ENCODE measurements around the gene RAET1G. TPM values are rescaled to one million over a fixed set of nuclear protein-coding genes. Genes with fewer than 3 reads are reported as not detected.
"Not testable (repeated sequence)": the region's sequence is repeated elsewhere in the genome, so short reads cannot be mapped to it uniquely, and the experiment has no call there.

RAET1G gene
- total RNA-seq, 1 donor from 2014 or later, result 0.58 TPM

- DNase-seq (ENCODE audit: extremely low read depth, low read depth, low spot score), result no peak
These were observed 12.7 kb upstream of the RAET1G start for GRCh38 chr6:149935668-149936067.

GRCh38 chr6:149935246-149935645, 12.3 kb upstream of the RAET1G start:
- DNase-seq (ENCODE audit: extremely low read depth, low read depth, low spot score), result no peak

GRCh38 chr6:149934249-149935156, 11.6 kb upstream of the RAET1G start:
- peak; percentile 71 for DNase-seq (ENCODE audit: extremely low read depth, low read depth, low spot score)

- DNase-seq (ENCODE audit: extremely low read depth, low read depth, low spot score), result no peak
These were observed 10.5 kb upstream of the RAET1G start for GRCh38 chr6:149933461-149933860.

- no peak for DNase-seq (ENCODE audit: extremely low read depth, low read depth, low spot score)
These were observed 10.1 kb upstream of the RAET1G start for GRCh38 chr6:149933036-149933435.

- DNase-seq (ENCODE audit: extremely low read depth, low read depth, low spot score), result no peak
These were observed 8.6 kb upstream of the RAET1G start for GRCh38 chr6:149931501-149931900.

GRCh38 chr6:149929422-149929821, 6.5 kb upstream of the RAET1G start:
- DNase-seq (ENCODE audit: extremely low read depth, low read depth, low spot score), result no peak

GRCh38 chr6:149927025-149927424, 4.1 kb upstream of the RAET1G start:
- DNase-seq (ENCODE audit: extremely low read depth, low read depth, low spot score), result not testable (repeated sequence)

GRCh38 chr6:149925974-149926777, 3.3 kb upstream of the RAET1G start:
- peak; percentile 36 for DNase-seq (ENCODE audit: extremely low read depth, low read depth, low spot score)

- DNase-seq (ENCODE audit: extremely low read depth, low read depth, low spot score), result no peak
These were observed 2.5 kb upstream of the RAET1G start for GRCh38 chr6:149925253-149925973.

- no peak for DNase-seq (ENCODE audit: extremely low read depth, low read depth, low spot score)
These were observed 2.0 kb upstream of the RAET1G start for GRCh38 chr6:149924933-149925252.

GRCh38 chr6:149924206-149924932, 1.4 kb upstream of the RAET1G start:
- no peak for DNase-seq (ENCODE audit: extremely low read depth, low read depth, low spot score)

- no peak for DNase-seq (ENCODE audit: extremely low read depth, low read depth, low spot score)
These were observed 536 bp upstream of the RAET1G start for GRCh38 chr6:149923327-149923986.

- not testable (repeated sequence) for DNase-seq (ENCODE audit: extremely low read depth, low read depth, low spot score)
These were observed 830 bp downstream of the RAET1G start for GRCh38 chr6:149922091-149922490.

- no peak for DNase-seq (ENCODE audit: extremely low read depth, low read depth, low spot score)
These were observed 1.6 kb downstream of the RAET1G start for GRCh38 chr6:149921361-149921760.

GRCh38 chr6:149919834-149920225, 3.1 kb downstream of the RAET1G start:
- DNase-seq (ENCODE audit: extremely low read depth, low read depth, low spot score), result no peak

- not testable (repeated sequence) for DNase-seq (ENCODE audit: extremely low read depth, low read depth, low spot score)
These were observed 3.6 kb downstream of the RAET1G start for GRCh38 chr6:149919126-149919833.

GRCh38 chr6:149918151-149918905, 4.6 kb downstream of the RAET1G start:
- DNase-seq (ENCODE audit: extremely low read depth, low read depth, low spot score), result no peak

- no peak for DNase-seq (ENCODE audit: extremely low read depth, low read depth, low spot score)
These were observed 5.2 kb downstream of the RAET1G start for GRCh38 chr6:149917679-149918078.

Measured in glomerular endothelial cell (primary cell).